ENCODE data around the gene TES.

- no peak for TF ChIP-seq POLR2A (IDR thresholded peaks at IDR 0.05)
- TF ChIP-seq CTCF (IDR thresholded peaks at IDR 0.05), result no peak
Measured at GRCh38 chr7:116279217-116279616, 68.9 kb downstream of the TES start.

Data from heart left ventricle (tissue), 13 donors.